GM12873 (cell line): ENCODE results near the gene LDLRAD3.

Experiments used
- CTCF ChIP-seq: IDR thresholded peaks from 2 replicates; pipeline ENCODE4 v1.5.1; 2012; ENCODE audit warnings: low read depth, mild to moderate bottlenecking, moderate library complexity, low read length, control low read depth; ENCODE audit not compliant: insufficient read depth; ENCODE audit errors: missing control alignments

Gene LDLRAD3

GRCh38 chr11:36229091-36229705 lies 285.3 kb downstream of the LDLRAD3 start:
- TF ChIP-seq CTCF, result no peak

- no peak for TF ChIP-seq CTCF
Observed at GRCh38 chr11:36230779-36231699, 287.2 kb downstream of the LDLRAD3 start.

- TF ChIP-seq CTCF, result no peak
Observed at GRCh38 chr11:36233204-36233603, 289.3 kb downstream of the LDLRAD3 start.

- no peak for TF ChIP-seq CTCF
Observed at GRCh38 chr11:36234825-36235224, 291.0 kb downstream of the LDLRAD3 start.

- no peak for TF ChIP-seq CTCF
Observed at GRCh38 chr11:36235750-36236149, 291.9 kb downstream of the LDLRAD3 start.

- no peak for TF ChIP-seq CTCF
Observed at GRCh38 chr11:36237391-36237790, 293.5 kb downstream of the LDLRAD3 start.

GRCh38 chr11:36238036-36238631 lies 294.3 kb downstream of the LDLRAD3 start:
- no peak for TF ChIP-seq CTCF
